Erythroblast (primary cell): ENCODE results near the gene NPR1.
A peak's percentile ranks its signal among the peaks of the same experiment; 100 is the strongest.
"Not testable (repeated sequence)": the region's sequence is repeated elsewhere in the genome, so short reads cannot be mapped to it uniquely, and the experiment has no call there.

Experiments used
- DNase-seq, 2 experiments: peaks; one replicate each; lab custom pipeline; 2025; lab: John Stamatoyannopoulos, UW
- GATA1 ChIP-seq: IDR thresholded peaks from 2 replicates; pipeline ENCODE4 v1.6.1; 2011; ENCODE audit warnings: low read depth, mild to moderate bottlenecking, control low read depth, low read length, moderate library complexity
- POLR2A ChIP-seq: IDR thresholded peaks from 2 replicates; pipeline ENCODE4 v1.6.1; 2011; ENCODE audit warnings: mild to moderate bottlenecking, low read length

NPR1 gene

GRCh38 chr1:153661111-153661708, 17.3 kb upstream of the NPR1 start:
- TF ChIP-seq GATA1 (no peak), POLR2A (no peak)
- DNase-seq = no peak

- TF ChIP-seq POLR2A (no peak), GATA1 (no peak)
- no peak for DNase-seq
Measured at GRCh38 chr1:153662269-153662668, 16.2 kb upstream of the NPR1 start.

- DNase-seq = no peak
- TF ChIP-seq POLR2A (no peak), GATA1 (no peak)
Measured at GRCh38 chr1:153663211-153663610, 15.3 kb upstream of the NPR1 start.

GRCh38 chr1:153667439-153667838, 11.0 kb upstream of the NPR1 start:
- DNase-seq = no peak
- no peak for TF ChIP-seq GATA1
- no peak for TF ChIP-seq POLR2A

GRCh38 chr1:153668672-153669071, 9.8 kb upstream of the NPR1 start:
- not testable (repeated sequence) for DNase-seq

GRCh38 chr1:153669606-153670005, 8.9 kb upstream of the NPR1 start:
- no peak for DNase-seq
- TF ChIP-seq POLR2A (no peak), GATA1 (no peak)

- TF ChIP-seq GATA1 (no peak), POLR2A (no peak)
- peak; percentile 54 to 65 for DNase-seq
Measured at GRCh38 chr1:153670257-153670858, 8.1 kb upstream of the NPR1 start.

GRCh38 chr1:153670859-153671627, 7.4 kb upstream of the NPR1 start, which contains the start of gene ILF2:
ILF2 (minus strand) TSS chr1:153670993; CDS start chr1:153670922, 71 bp downstream.
- TF ChIP-seq GATA1 (no peak), POLR2A (peak; percentile 96)
- peak; percentile 99 to 100 for DNase-seq

- DNase-seq = peak; percentile 78 to 85
Measured at GRCh38 chr1:153671628-153672353, 6.7 kb upstream of the NPR1 start.

GRCh38 chr1:153673511-153673910, 5.0 kb upstream of the NPR1 start:
- DNase-seq = peak in 1 of 2 experiments; percentile 19
- TF ChIP-seq GATA1 (no peak), POLR2A (no peak)

GRCh38 chr1:153677718-153678518, 570 bp upstream of the NPR1 start:
- DNase-seq = peak; percentile 56 to 72
- TF ChIP-seq GATA1 = no peak
- no peak for TF ChIP-seq POLR2A

GRCh38 chr1:153679337-153680119, 1.0 kb downstream of the NPR1 start:
- DNase-seq = peak; percentile 51 to 61
- TF ChIP-seq GATA1 (no peak), POLR2A (no peak)

GRCh38 chr1:153680120-153680403, 1.6 kb downstream of the NPR1 start:
- no peak for TF ChIP-seq POLR2A
- no peak for TF ChIP-seq GATA1
- DNase-seq = no peak
